ENCODE results near the gene SLC16A12. TPM values are rescaled to one million over a fixed set of nuclear protein-coding genes. Genes with fewer than 3 reads are reported as not detected.
"Not testable (repeated sequence)": the region's sequence is repeated elsewhere in the genome, so short reads cannot be mapped to it uniquely, and the experiment has no call there.

The SLC16A12 gene
- total RNA-seq, 1 donor from 2014 or later = 0.02 TPM

GRCh38 chr10:89549510-89549909 is 14.1 kb upstream of the SLC16A12 start:
- intact Hi-C loops (cut with micrococcal nuclease) = no loop called here

GRCh38 chr10:89548673-89549072 is 13.3 kb upstream of the SLC16A12 start:
- intact Hi-C loops (cut with micrococcal nuclease) = no loop called here

GRCh38 chr10:89547853-89548513 is 12.6 kb upstream of the SLC16A12 start:
- intact Hi-C loops (cut with micrococcal nuclease) = no loop called here

- intact Hi-C loops (cut with micrococcal nuclease) = not testable (repeated sequence)
Measured at GRCh38 chr10:89546651-89547050, 11.3 kb upstream of the SLC16A12 start.

- intact Hi-C loops (cut with micrococcal nuclease) = no loop called here
Measured at GRCh38 chr10:89543841-89544240, 8.4 kb upstream of the SLC16A12 start.

- intact Hi-C loops (cut with micrococcal nuclease) = no loop called here
Measured at GRCh38 chr10:89540420-89540949, 5.1 kb upstream of the SLC16A12 start.

GRCh38 chr10:89537364-89537763 is 2.0 kb upstream of the SLC16A12 start:
- intact Hi-C loops (cut with micrococcal nuclease) = no loop called here

GRCh38 chr10:89536013-89536354 is 590 bp upstream of the SLC16A12 start:
- intact Hi-C loops (cut with micrococcal nuclease) = no loop called here

- intact Hi-C loops (cut with micrococcal nuclease) = no loop called here
Measured at GRCh38 chr10:89534826-89535166, 598 bp downstream of the SLC16A12 start.

- intact Hi-C loops (cut with micrococcal nuclease) = no loop called here
Measured at GRCh38 chr10:89532476-89532875, 2.9 kb downstream of the SLC16A12 start.

GRCh38 chr10:89531359-89531758 is 4.0 kb downstream of the SLC16A12 start:
- intact Hi-C loops (cut with micrococcal nuclease) = no loop called here

- intact Hi-C loops (cut with micrococcal nuclease) = not testable (repeated sequence)
Measured at GRCh38 chr10:89529711-89530110, 5.7 kb downstream of the SLC16A12 start.

- intact Hi-C loops (cut with micrococcal nuclease) = no loop called here
Measured at GRCh38 chr10:89526358-89526757, 9.0 kb downstream of the SLC16A12 start.

GRCh38 chr10:89525556-89525955 is 9.8 kb downstream of the SLC16A12 start:
- intact Hi-C loops (cut with micrococcal nuclease) = no loop called here

- intact Hi-C loops (cut with micrococcal nuclease) = no loop called here
Measured at GRCh38 chr10:89524279-89524678, 11.1 kb downstream of the SLC16A12 start.

- intact Hi-C loops (cut with micrococcal nuclease) = no loop called here
Measured at GRCh38 chr10:89523274-89523673, 12.1 kb downstream of the SLC16A12 start.

- intact Hi-C loops (cut with micrococcal nuclease) = no loop called here
Measured at GRCh38 chr10:89522463-89522862, 12.9 kb downstream of the SLC16A12 start.

- intact Hi-C loops (cut with micrococcal nuclease) = no loop called here
Measured at GRCh38 chr10:89521368-89521767, 14.0 kb downstream of the SLC16A12 start.

GRCh38 chr10:89520706-89521105 is 14.7 kb downstream of the SLC16A12 start:
- intact Hi-C loops (cut with micrococcal nuclease) = no loop called here

GRCh38 chr10:89518876-89519842 is 16.2 kb downstream of the SLC16A12 start:
- intact Hi-C loops (cut with micrococcal nuclease) = no loop called here

- intact Hi-C loops (cut with micrococcal nuclease) = no loop called here
Measured at GRCh38 chr10:89518108-89518507, 17.3 kb downstream of the SLC16A12 start.

- intact Hi-C loops (cut with micrococcal nuclease) = no loop called here
Measured at GRCh38 chr10:89516149-89516832, 19.1 kb downstream of the SLC16A12 start.

All from T-helper 2 cell treated with Interferon-gamma antibody and Interleukin-4, amounts not matched to agents 100 ng/mL and 5 ng/mL, for 36 hours (primary cell).